K562 (cell line): Measurements from ENCODE around the gene TRANK1. TPM values are rescaled to one million over a fixed set of nuclear protein-coding genes. Genes with fewer than 3 reads are reported as not detected.
A peak's percentile ranks its signal among the peaks of the same experiment; 100 is the strongest.

Experiments
- ERF ChIP-seq: fragments of 450-650 bp; formaldehyde crosslinking; IDR thresholded peaks from 2 replicates; pipeline ENCODE4 v1.4.0; 2020; ENCODE audit warnings: mild to moderate bottlenecking, mixed read lengths
- POLR2H ChIP-seq: IDR thresholded peaks from 2 replicates; pipeline ENCODE4 v1.6.1; 2016; ENCODE audit warnings: missing genetic modification characterization, low read depth, mild to moderate bottlenecking, control low read depth, missing compliant biosample characterization, moderate library complexity
- TAF9B ChIP-seq: fragments of 450-650 bp; IDR thresholded peaks from 2 replicates; pipeline ENCODE4 v1.6.1; 2018; ENCODE audit warnings: mild to moderate bottlenecking; ENCODE audit not compliant: partially characterized antibody
- ZC3H4 ChIP-seq: sonication (generic); formaldehyde crosslinking; IDR thresholded peaks from 2 replicates; pipeline ENCODE4 v1.9.0; 2021; ENCODE audit warnings: missing genetic modification reagents, borderline replicate concordance
- ZEB2 ChIP-seq: fragments of 450-650 bp; IDR thresholded peaks from 2 replicates; pipeline ENCODE4 v1.6.1; 2016
- ZNF12 ChIP-seq: sonication (generic); formaldehyde crosslinking; IDR thresholded peaks from 2 replicates; pipeline ENCODE4 v1.4.0; 2020; ENCODE audit warnings: mild to moderate bottlenecking, missing genetic modification reagents
- ZNF175 ChIP-seq: fragments of 200-800 bp; sonication (Bioruptor generic); IDR thresholded peaks from 2 replicates; pipeline ENCODE4 v1.6.1; 2016; ENCODE audit warnings: low read depth, mild to moderate bottlenecking, missing genetic modification characterization, missing compliant biosample characterization
- ZNF232 ChIP-seq: sonication (generic); formaldehyde crosslinking; IDR thresholded peaks from 2 replicates; pipeline ENCODE4 v1.8.0; 2022; ENCODE audit warnings: mild to moderate bottlenecking, missing genetic modification reagents
- polyA plus RNA-seq, 8 experiments: library from polyadenylated mRNA; depleted of rRNA in 4 of 8; stranded (reverse) in 5 of 8; unstranded in 3 of 8; fragments of >200 nt; fragmentation: Nextera tagmentation in 2 of 8; fragmentation: Illumina TruSeq in 1 of 8; extraction: Ambion mirVana in 2 of 8; extraction: Trizol in 1 of 8; gene quantifications; 2 replicates each; pipeline versions ENCODE4 v1.2.1 to v1.2.3, GENCODE V29; 2011 to 2014; ENCODE audit warnings: inconsistent platforms in 1 of 8, missing spikeins in 1 of 8
- total RNA-seq, 7 experiments: library from RNA; depleted of rRNA in 6 of 7; stranded (reverse); fragments of >200 nt in 6 of 7; fragmentation: Illumina TruSeq in 2 of 7; extraction: Trizol in 2 of 7; gene quantifications; 2 replicates each; pipeline versions ENCODE4 v1.2.1 to v1.2.3, GENCODE V29; 2011 to 2021; ENCODE audit warnings: low replicate concordance in 1 of 7
- TF ChIP-seq, protein P1 (sequence below): fragments of 450-650 bp; IDR thresholded peaks from 2 replicates; pipeline ENCODE4 v1.7.0; 2016; ENCODE audit warnings: borderline replicate concordance
- TF ChIP-seq, protein P2 (sequence below): conservative IDR thresholded peaks from 2 replicates; pipeline ENCODE4 v1.6.1; 2011; ENCODE audit warnings: low read depth, mild to moderate bottlenecking, low read length; ENCODE audit not compliant: control insufficient read depth

The TRANK1 gene
- total and polyA plus RNA-seq, 9 of the 15 experiments (the other 6 are each of a cell fraction or from before 2014, with no cell fraction given) = 0.41 to 5.3 (median 2.1) TPM

GRCh38 chr3:36969085-36969484 lies 24.2 kb upstream of the TRANK1 start (continued):
- TF ChIP-seq, protein P1, sequence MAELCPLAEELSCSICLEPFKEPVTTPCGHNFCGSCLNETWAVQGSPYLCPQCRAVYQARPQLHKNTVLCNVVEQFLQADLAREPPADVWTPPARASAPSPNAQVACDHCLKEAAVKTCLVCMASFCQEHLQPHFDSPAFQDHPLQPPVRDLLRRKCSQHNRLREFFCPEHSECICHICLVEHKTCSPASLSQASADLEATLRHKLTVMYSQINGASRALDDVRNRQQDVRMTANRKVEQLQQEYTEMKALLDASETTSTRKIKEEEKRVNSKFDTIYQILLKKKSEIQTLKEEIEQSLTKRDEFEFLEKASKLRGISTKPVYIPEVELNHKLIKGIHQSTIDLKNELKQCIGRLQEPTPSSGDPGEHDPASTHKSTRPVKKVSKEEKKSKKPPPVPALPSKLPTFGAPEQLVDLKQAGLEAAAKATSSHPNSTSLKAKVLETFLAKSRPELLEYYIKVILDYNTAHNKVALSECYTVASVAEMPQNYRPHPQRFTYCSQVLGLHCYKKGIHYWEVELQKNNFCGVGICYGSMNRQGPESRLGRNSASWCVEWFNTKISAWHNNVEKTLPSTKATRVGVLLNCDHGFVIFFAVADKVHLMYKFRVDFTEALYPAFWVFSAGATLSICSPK = 0 out of 2 replicates have a peak, but pooled peaks have one; percentile 31
- no peak for TF ChIP-seq ZNF232 (CRISPR knock-in tag)
- TF ChIP-seq TAF9B = peak; percentile 18
- TF ChIP-seq ERF (CRISPR knock-in tag) = no peak
- TF ChIP-seq POLR2H (tag) = peak; percentile 36; the same call in 1 of the 2 replicates
- no peak for TF ChIP-seq ZEB2
- TF ChIP-seq ZC3H4 (CRISPR knock-in tag) = no peak
- peak; percentile 11; the same call in 1 of the 2 replicates for TF ChIP-seq ZNF175 (CRISPR knock-in tag)
- TF ChIP-seq ZNF12 (CRISPR knock-in tag) = 0 out of 2 replicates have a peak, but pooled peaks have one; percentile 3
- TF ChIP-seq, protein P2, sequence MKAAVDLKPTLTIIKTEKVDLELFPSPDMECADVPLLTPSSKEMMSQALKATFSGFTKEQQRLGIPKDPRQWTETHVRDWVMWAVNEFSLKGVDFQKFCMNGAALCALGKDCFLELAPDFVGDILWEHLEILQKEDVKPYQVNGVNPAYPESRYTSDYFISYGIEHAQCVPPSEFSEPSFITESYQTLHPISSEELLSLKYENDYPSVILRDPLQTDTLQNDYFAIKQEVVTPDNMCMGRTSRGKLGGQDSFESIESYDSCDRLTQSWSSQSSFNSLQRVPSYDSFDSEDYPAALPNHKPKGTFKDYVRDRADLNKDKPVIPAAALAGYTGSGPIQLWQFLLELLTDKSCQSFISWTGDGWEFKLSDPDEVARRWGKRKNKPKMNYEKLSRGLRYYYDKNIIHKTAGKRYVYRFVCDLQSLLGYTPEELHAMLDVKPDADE = no peak
- TF ChIP-seq, all 486 proteins: peak for 14
